K562 (cell line): ENCODE results near the gene RPL14. TPM values are rescaled to one million over a fixed set of nuclear protein-coding genes. Genes with fewer than 3 reads are reported as not detected.

Experiments
- ATAC-seq: fragments of 200-7000 bp; cut with Tn5 transposase; 3 replicates; pipeline ENCODE4 v1.9.1; 2020; ENCODE audit warnings: moderate library complexity
- BruUV-seq: library from RNA; stranded (reverse); fragments of 400-500 nt; replicated peaks from 2 replicates; lab custom pipeline; 2021; lab: Mats Ljungman, UMichigan
- CTCF ChIA-PET: fragments of 300-600 bp; formaldehyde crosslinking; extraction: SDS; loops from one replicate; lab custom pipeline; 2021; ENCODE audit warnings: low intra/inter-chr PET ratio; lab: Yijun Ruan, JAX
- POLR2A ChIA-PET: fragments of 300-600, 350-650 bp; sonication (Branson Sonifier 250); formaldehyde crosslinking; extraction: SDS; loops from one replicate; lab custom pipeline; 2021; ENCODE audit warnings: antibody characterized with exemption, inconsistent platforms; lab: Yijun Ruan, JAX
- DNase-seq, 4 experiments: peaks; one replicate each; pipeline versions ENCODE4 v3.0.0 to v3.0.0-alpha.2; 2011 to 2018; ENCODE audit warnings: low spot score in 3 of 4, mixed read lengths in 3 of 4; ENCODE audit errors: extremely low read depth in 1 of 4
- FAIRE-seq: peaks from 2 replicates; lab custom pipeline; 2011; peaks lifted over from hg19 to GRCh38; lab: Jason Lieb, UNC
- H2AFZ ChIP-seq: 2 replicates; pipeline ENCODE4 v1.6.0; 2011; ENCODE audit warnings: low read depth, low read length, control low read depth, inconsistent platforms
- H3K27ac ChIP-seq: fragments of 200-600 bp; 3 replicates; pipeline ENCODE4 v1.8.0; 2011; ENCODE audit warnings: low read depth, mild to moderate bottlenecking, control low read depth, inconsistent platforms, low read length, moderate library complexity, mixed read lengths; ENCODE audit errors: extremely low read depth
- H3K27me3 ChIP-seq, 2 experiments: fragments of 300-600 bp in 1 of 2; 2 replicates in 1 of 2; 3 replicates in 1 of 2; pipeline versions ENCODE4 v1.6.0 to v1.8.0; 2011; ENCODE audit warnings: inconsistent platforms in 2 of 2, low read length in 2 of 2, mild to moderate bottlenecking in 1 of 2, mixed read lengths in 1 of 2, moderate library complexity in 1 of 2; ENCODE audit not compliant: control insufficient read depth in 2 of 2, insufficient read depth in 2 of 2
- H3K36me3 ChIP-seq: fragments of 300-600 bp; 3 replicates; pipeline ENCODE4 v1.8.0; 2011; ENCODE audit warnings: mild to moderate bottlenecking, low read length, inconsistent platforms; ENCODE audit not compliant: control insufficient read depth, insufficient read depth
- H3K4me1 ChIP-seq, 2 experiments: fragments of 200-600 bp in 1 of 2; replicated peaks in 1 of 2; 2 replicates in 1 of 2; 3 replicates in 1 of 2; pipeline versions ENCODE4 v1.5.1 to v1.8.0; 2011; ENCODE audit warnings: inconsistent platforms in 2 of 2, low read length in 2 of 2, mild to moderate bottlenecking in 1 of 2, mixed read lengths in 1 of 2, moderate library complexity in 1 of 2; ENCODE audit not compliant: control insufficient read depth in 2 of 2, insufficient read depth in 2 of 2
- H3K4me2 ChIP-seq: 2 replicates; pipeline ENCODE4 v1.6.1; 2011; ENCODE audit warnings: low read length, control low read depth, inconsistent platforms, mixed read lengths; ENCODE audit not compliant: insufficient read depth
- H3K4me3 ChIP-seq: fragments of 200-600 bp; sonication (generic), shearing (Covaris generic); 2 replicates; pipeline ENCODE4 v1.5.1; 2016; ENCODE audit warnings: control low read depth, inconsistent platforms
- H3K79me2 ChIP-seq: fragments of 200-600 bp; 3 replicates; pipeline ENCODE4 v1.8.0; 2011; ENCODE audit warnings: low read length, inconsistent platforms; ENCODE audit not compliant: control insufficient read depth, insufficient read depth
- H3K9ac ChIP-seq, 2 experiments: 2 replicates each; pipeline versions ENCODE4 v1.6.0 to v1.6.1; 2011; ENCODE audit warnings: low read depth in 2 of 2, low read length in 2 of 2, control low read depth in 1 of 2, inconsistent platforms in 1 of 2, mild to moderate bottlenecking in 1 of 2, mixed read lengths in 1 of 2; ENCODE audit not compliant: insufficient read depth in 1 of 2
- H3K9me1 ChIP-seq: one replicate; pipeline ENCODE4 v1.6.0; 2011; ENCODE audit warnings: inconsistent platforms, mild to moderate bottlenecking, low read length, moderate library complexity; ENCODE audit not compliant: control insufficient read depth, insufficient read depth
- H3K9me3 ChIP-seq: replicated peaks from 2 replicates; pipeline ENCODE4 v1.5.1; 2011; ENCODE audit warnings: low read depth, low read length, inconsistent platforms; ENCODE audit not compliant: control insufficient read depth, insufficient read depth
- H4K20me1 ChIP-seq: replicated peaks from 2 replicates; pipeline ENCODE4 v1.6.1; 2011; ENCODE audit warnings: low read length, inconsistent platforms, mixed read lengths; ENCODE audit not compliant: control insufficient read depth, insufficient read depth
- BHLHE40 ChIP-seq: IDR thresholded peaks from 2 replicates; pipeline ENCODE4 v1.6.1; 2011; ENCODE audit warnings: low read length, improper control_type of control experiment
- CXXC5 ChIP-seq: fragments of 250-450 bp; sonication (Bioruptor Pico); IDR thresholded peaks from 2 replicates; pipeline ENCODE4 v1.8.0; 2022; ENCODE audit warnings: inconsistent platforms, mild to moderate bottlenecking, moderate library complexity
- FOXK2 ChIP-seq, 2 experiments: fragments of 450-650 bp; IDR thresholded peaks in 1 of 2; conservative IDR thresholded peaks in 1 of 2; 2 replicates each; pipeline ENCODE4 v1.6.1; 2016; ENCODE audit warnings: low read depth in 2 of 2, mild to moderate bottlenecking in 1 of 2
- MED1 ChIP-seq: sonication (generic); formaldehyde crosslinking; IDR thresholded peaks from 2 replicates; pipeline ENCODE4 v1.8.1; 2023; ENCODE audit warnings: missing genetic modification reagents, borderline replicate concordance
- NFE2 ChIP-seq: IDR thresholded peaks from 2 replicates; pipeline ENCODE4 v1.6.1; 2014; ENCODE audit warnings: antibody characterized with exemption, low read depth
- NR2C1 ChIP-seq, 2 experiments: fragments of 450-650 bp; IDR thresholded peaks; 2 replicates each; pipeline ENCODE4 v1.6.1; 2017; ENCODE audit warnings: mild to moderate bottlenecking in 2 of 2, antibody characterized with exemption in 1 of 2, inconsistent platforms in 1 of 2, missing compliant biosample characterization in 1 of 2, missing genetic modification characterization in 1 of 2
- RBM25 ChIP-seq: fragments of 200-400 bp; formaldehyde crosslinking; IDR thresholded peaks from 2 replicates; pipeline ENCODE4 v1.6.1; 2018; ENCODE audit warnings: low read length, low read depth, moderate library complexity; ENCODE audit not compliant: severe bottlenecking
- TAF9B ChIP-seq: fragments of 450-650 bp; IDR thresholded peaks from 2 replicates; pipeline ENCODE4 v1.6.1; 2018; ENCODE audit warnings: mild to moderate bottlenecking; ENCODE audit not compliant: partially characterized antibody
- ZBED1 ChIP-seq: IDR thresholded peaks from 2 replicates; pipeline ENCODE4 v1.6.1; 2014
- WGBS: fragments of 100-300 bp; shearing (Covaris generic); methylation state at CpG from one replicate; pipeline ENCODE4 v1.1.6; 2016; ENCODE audit warnings: low coverage, mixed read lengths; ENCODE audit not compliant: insufficient coverage; ENCODE audit errors: missing lambda C conversion rate; 5-methylcytosine and 5-hydroxymethylcytosine counted together
- in situ Hi-C: fragments of 300-500 bp; cut with MboI; formaldehyde crosslinking; loops from 4 replicates; pipeline ENCODE4 v1.15.0; 2018; ENCODE audit warnings: inconsistent platforms, mixed read lengths
- intact Hi-C: fragments of 100-400 bp; cut with micrococcal nuclease; formaldehyde crosslinking; loops from 2 replicates; pipeline ENCODE4 v1.14.2; 2022
- polyA plus RNA-seq, 8 experiments: library from polyadenylated mRNA; depleted of rRNA in 4 of 8; stranded (reverse) in 5 of 8; unstranded in 3 of 8; fragments of >200 nt; fragmentation: Nextera tagmentation in 2 of 8; fragmentation: Illumina TruSeq in 1 of 8; extraction: Ambion mirVana in 2 of 8; extraction: Trizol in 1 of 8; gene quantifications; 2 replicates each; pipeline versions ENCODE4 v1.2.1 to v1.2.3, GENCODE V29; 2011 to 2014; ENCODE audit warnings: inconsistent platforms in 1 of 8, missing spikeins in 1 of 8
- total RNA-seq, 7 experiments: library from RNA; depleted of rRNA in 6 of 7; stranded (reverse); fragments of >200 nt in 6 of 7; fragmentation: Illumina TruSeq in 2 of 7; extraction: Trizol in 2 of 7; gene quantifications; 2 replicates each; pipeline versions ENCODE4 v1.2.1 to v1.2.3, GENCODE V29; 2011 to 2021; ENCODE audit warnings: low replicate concordance in 1 of 7
- TF ChIP-seq, protein P1 (sequence below): fragments of 200-600 bp; sonication (generic); IDR thresholded peaks from one replicate; pipeline ENCODE4 v1.6.1; 2012; ENCODE audit warnings: mild to moderate bottlenecking, low read depth, low read length, inconsistent platforms

The RPL14 gene
- total and polyA plus RNA-seq, 9 of the 15 experiments (the other 6 are each of a cell fraction or from before 2014, with no cell fraction given) = 851 to 4,649 (median 2,133) TPM

DNA sequence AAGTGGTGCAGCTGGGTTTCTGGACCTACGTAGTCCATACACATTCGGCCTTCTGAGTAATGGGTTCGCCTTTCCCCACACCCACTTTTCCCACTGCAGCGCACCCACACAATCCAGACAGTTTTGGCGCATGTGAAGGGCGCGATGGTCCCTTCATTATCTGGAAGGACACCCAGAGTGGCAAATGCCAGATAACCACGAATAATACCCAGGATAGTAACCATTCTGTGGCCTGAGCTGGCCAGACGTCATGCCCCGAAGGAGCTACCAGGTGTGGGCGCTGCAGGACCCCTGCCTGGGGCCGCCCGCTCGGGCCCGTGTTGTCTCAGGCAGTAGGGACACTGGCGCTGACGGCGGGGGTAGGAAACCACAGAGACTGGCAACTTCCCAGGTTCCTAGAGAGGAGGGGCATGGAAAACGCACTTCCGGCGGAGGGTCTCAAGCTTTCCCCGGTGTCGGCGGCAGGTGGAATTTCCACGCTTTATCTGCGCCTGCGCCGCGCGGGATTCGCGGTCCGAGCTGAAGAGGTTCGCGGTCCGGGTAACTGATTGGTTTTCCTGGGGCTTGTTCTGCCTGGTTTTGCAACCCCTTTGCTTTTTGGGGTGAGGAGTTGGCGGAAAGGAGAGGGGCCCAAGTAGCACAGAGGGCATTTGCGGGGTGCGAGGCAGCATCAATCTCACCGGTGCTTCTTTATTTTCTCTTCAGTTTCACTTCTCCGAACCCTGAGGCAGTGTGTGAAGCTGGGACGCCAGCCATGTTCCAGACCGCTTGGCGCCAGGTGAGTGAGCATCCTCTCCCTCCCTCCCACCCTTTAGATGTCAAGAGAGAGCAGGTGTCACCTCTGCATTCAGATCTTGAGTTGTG, 48.7 kb downstream of the RPL14 start, which contains the start of gene ZNF620:
ZNF620 (plus strand) TSS at position 441 of the 864 bp plus-strand sequence; CDS start at position 755, 314 bp downstream.
- Histone ChIP-seq H3K4me2 (peak within 1 kb of the TSS; percentile 77), H3K9me1 (no peaks in the 10 kb centered on the region), H3K9ac (peak within 1 kb of the TSS; percentile 42 to 91), H2AFZ (peak within 1 kb of the TSS; percentile 84), H3K36me3 (no peaks in the 10 kb centered on the region), H4K20me1 (no peaks in the 10 kb centered on the region), H3K9me3 (no peaks in the 10 kb centered on the region), H3K4me1 (peaks cover 0 to 7% of the 10 kb centered on the region in 2 experiments; a peak in 3 of 5 replicates), H3K79me2 (no peaks in the 10 kb centered on the region), H3K4me3 (peak within 1 kb of the TSS; percentile 52), H3K27ac (peak within 1 kb of the TSS; percentile 55), H3K27me3 (no peaks in the 10 kb centered on the region)
- peak; percentile 44 for FAIRE-seq
- in situ Hi-C loops (no loop called here), intact Hi-C loops (no loop called here)
- peak; percentile 96 for ATAC-seq
- ChIA-PET POLR2A (interaction anchor here (0.6 to 2.5 kb wide), 14 partner anchors 10 to 194 kb away, joined by 3 to 19 read pairs (median 4); partner anchors contain the start of genes ZNF619 and ZNF621), CTCF (no interaction called here)
- WGBS = 14% methylated on average over 40 of the region's 44 CpGs
- BruUV-seq = TSS peak; percentile 94
- DNase-seq = peak; percentile 78 to 86 (median 82)
- TF ChIP-seq RBM25 (no peak), BHLHE40 (no peak), MED1 (CRISPR knock-in tag) (no peak), ZBED1 (no peak), CXXC5 (CRISPR knock-in tag) (peak; percentile 70), NFE2 (no peak), NR2C1 (IDR thresholded peaks at IDR 0.05) (peak; percentile 15; the same call in 1 of the 2 replicates), NR2C1 (tag; IDR thresholded peaks at IDR 0.05) (no peak), FOXK2 (conservative IDR thresholded peaks at IDR 0.05 in 1 of 2, IDR thresholded peaks at IDR 0.05 in 1 of 2; ENCODE audit: low read depth in 2 of 2) (peak; percentile 49 to 70; a peak in 2 of 4 replicates), TAF9B (peak; percentile 26)
- TF ChIP-seq, protein P1, sequence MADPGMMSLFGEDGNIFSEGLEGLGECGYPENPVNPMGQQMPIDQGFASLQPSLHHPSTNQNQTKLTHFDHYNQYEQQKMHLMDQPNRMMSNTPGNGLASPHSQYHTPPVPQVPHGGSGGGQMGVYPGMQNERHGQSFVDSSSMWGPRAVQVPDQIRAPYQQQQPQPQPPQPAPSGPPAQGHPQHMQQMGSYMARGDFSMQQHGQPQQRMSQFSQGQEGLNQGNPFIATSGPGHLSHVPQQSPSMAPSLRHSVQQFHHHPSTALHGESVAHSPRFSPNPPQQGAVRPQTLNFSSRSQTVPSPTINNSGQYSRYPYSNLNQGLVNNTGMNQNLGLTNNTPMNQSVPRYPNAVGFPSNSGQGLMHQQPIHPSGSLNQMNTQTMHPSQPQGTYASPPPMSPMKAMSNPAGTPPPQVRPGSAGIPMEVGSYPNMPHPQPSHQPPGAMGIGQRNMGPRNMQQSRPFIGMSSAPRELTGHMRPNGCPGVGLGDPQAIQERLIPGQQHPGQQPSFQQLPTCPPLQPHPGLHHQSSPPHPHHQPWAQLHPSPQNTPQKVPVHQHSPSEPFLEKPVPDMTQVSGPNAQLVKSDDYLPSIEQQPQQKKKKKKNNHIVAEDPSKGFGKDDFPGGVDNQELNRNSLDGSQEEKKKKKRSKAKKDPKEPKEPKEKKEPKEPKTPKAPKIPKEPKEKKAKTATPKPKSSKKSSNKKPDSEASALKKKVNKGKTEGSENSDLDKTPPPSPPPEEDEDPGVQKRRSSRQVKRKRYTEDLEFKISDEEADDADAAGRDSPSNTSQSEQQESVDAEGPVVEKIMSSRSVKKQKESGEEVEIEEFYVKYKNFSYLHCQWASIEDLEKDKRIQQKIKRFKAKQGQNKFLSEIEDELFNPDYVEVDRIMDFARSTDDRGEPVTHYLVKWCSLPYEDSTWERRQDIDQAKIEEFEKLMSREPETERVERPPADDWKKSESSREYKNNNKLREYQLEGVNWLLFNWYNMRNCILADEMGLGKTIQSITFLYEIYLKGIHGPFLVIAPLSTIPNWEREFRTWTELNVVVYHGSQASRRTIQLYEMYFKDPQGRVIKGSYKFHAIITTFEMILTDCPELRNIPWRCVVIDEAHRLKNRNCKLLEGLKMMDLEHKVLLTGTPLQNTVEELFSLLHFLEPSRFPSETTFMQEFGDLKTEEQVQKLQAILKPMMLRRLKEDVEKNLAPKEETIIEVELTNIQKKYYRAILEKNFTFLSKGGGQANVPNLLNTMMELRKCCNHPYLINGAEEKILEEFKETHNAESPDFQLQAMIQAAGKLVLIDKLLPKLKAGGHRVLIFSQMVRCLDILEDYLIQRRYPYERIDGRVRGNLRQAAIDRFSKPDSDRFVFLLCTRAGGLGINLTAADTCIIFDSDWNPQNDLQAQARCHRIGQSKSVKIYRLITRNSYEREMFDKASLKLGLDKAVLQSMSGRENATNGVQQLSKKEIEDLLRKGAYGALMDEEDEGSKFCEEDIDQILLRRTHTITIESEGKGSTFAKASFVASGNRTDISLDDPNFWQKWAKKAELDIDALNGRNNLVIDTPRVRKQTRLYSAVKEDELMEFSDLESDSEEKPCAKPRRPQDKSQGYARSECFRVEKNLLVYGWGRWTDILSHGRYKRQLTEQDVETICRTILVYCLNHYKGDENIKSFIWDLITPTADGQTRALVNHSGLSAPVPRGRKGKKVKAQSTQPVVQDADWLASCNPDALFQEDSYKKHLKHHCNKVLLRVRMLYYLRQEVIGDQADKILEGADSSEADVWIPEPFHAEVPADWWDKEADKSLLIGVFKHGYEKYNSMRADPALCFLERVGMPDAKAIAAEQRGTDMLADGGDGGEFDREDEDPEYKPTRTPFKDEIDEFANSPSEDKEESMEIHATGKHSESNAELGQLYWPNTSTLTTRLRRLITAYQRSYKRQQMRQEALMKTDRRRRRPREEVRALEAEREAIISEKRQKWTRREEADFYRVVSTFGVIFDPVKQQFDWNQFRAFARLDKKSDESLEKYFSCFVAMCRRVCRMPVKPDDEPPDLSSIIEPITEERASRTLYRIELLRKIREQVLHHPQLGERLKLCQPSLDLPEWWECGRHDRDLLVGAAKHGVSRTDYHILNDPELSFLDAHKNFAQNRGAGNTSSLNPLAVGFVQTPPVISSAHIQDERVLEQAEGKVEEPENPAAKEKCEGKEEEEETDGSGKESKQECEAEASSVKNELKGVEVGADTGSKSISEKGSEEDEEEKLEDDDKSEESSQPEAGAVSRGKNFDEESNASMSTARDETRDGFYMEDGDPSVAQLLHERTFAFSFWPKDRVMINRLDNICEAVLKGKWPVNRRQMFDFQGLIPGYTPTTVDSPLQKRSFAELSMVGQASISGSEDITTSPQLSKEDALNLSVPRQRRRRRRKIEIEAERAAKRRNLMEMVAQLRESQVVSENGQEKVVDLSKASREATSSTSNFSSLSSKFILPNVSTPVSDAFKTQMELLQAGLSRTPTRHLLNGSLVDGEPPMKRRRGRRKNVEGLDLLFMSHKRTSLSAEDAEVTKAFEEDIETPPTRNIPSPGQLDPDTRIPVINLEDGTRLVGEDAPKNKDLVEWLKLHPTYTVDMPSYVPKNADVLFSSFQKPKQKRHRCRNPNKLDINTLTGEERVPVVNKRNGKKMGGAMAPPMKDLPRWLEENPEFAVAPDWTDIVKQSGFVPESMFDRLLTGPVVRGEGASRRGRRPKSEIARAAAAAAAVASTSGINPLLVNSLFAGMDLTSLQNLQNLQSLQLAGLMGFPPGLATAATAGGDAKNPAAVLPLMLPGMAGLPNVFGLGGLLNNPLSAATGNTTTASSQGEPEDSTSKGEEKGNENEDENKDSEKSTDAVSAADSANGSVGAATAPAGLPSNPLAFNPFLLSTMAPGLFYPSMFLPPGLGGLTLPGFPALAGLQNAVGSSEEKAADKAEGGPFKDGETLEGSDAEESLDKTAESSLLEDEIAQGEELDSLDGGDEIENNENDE = no peak
